ENCODE measurements around the gene RASD2.

RASD2 gene

GRCh38 chr22:35601743-35602615 lies 61.3 kb downstream of the RASD2 start:
- DNase-seq (ENCODE audit: low read depth in 2 of 2), result no peak
